AG10803 (cell line): ENCODE data around the gene TSPAN11.
"Not testable (repeated sequence)": the region's sequence is repeated elsewhere in the genome, so short reads cannot be mapped to it uniquely, and the experiment has no call there.

ENCODE experiments used
- DNase-seq: peaks from one replicate; pipeline ENCODE4 v3.0.0; 2010; ENCODE audit warnings: low read depth
- H3K4me3 ChIP-seq: 2 replicates; pipeline ENCODE4 v1.5.1; 2011; ENCODE audit warnings: mild to moderate bottlenecking, low read length, control low read depth
- TF ChIP-seq, protein P1 (sequence below): conservative IDR thresholded peaks from 2 replicates; pipeline ENCODE4 v1.5.1; 2011; ENCODE audit warnings: mild to moderate bottlenecking, low read length, control low read depth, inconsistent platforms

TSPAN11 gene

DNA sequence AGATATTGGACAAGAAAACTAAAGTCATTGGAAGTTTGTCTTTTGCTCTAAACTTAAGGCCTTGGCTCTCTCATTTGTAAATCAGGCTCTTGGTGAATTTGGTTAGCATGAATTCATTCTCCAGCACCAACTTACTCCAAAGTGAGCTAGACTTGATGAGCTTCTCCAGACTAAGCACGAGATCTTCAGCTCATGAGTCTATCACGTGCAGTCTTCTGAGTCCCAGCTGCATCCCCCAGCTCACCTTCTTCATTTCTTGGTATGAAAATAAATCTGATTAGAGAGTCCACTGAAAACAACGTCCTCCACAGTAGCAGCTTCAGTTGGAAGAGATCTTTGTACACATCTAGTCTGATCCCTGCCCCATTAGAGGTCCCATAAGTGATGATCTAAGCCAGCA lies 94.6 kb downstream of the TSPAN11 start:
- DNase-seq = no peak
- no peak overlapping the region for H3K4me3 ChIP-seq
- TF ChIP-seq, protein P1, sequence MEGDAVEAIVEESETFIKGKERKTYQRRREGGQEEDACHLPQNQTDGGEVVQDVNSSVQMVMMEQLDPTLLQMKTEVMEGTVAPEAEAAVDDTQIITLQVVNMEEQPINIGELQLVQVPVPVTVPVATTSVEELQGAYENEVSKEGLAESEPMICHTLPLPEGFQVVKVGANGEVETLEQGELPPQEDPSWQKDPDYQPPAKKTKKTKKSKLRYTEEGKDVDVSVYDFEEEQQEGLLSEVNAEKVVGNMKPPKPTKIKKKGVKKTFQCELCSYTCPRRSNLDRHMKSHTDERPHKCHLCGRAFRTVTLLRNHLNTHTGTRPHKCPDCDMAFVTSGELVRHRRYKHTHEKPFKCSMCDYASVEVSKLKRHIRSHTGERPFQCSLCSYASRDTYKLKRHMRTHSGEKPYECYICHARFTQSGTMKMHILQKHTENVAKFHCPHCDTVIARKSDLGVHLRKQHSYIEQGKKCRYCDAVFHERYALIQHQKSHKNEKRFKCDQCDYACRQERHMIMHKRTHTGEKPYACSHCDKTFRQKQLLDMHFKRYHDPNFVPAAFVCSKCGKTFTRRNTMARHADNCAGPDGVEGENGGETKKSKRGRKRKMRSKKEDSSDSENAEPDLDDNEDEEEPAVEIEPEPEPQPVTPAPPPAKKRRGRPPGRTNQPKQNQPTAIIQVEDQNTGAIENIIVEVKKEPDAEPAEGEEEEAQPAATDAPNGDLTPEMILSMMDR = no peak

DNA sequence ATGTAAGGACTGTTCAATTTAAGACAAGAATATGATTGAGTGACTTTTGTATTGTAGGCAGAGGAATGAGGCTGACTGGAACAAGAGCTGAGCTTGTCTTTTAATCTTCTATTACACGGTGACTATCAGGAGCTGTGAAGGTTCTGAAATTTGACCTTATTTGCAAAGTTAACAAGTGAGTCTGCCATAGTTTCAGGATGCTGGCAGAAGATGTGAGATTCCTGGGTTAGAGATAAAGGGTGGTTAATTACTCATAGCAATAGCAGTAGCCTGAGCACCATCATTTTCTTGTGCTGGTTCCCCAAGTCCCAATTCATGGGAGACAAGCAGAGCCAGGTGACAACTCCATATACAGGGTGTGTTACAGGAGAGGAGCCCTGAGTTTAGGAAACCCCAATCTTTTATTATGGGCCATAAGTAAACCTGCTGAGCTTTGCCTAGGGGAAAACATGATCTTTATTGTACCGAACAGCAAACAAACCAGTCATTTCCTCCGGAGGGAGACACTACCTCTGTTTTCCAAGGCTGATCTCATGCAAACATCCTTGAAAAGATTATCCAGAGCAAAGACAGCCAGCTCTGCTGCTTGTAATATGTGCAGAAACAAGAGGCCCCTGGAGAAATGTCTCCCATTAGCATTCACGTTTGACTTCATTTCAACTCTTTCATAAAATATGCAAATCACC lies 95.4 kb downstream of the TSPAN11 start:
- H3K4me3 ChIP-seq = no peak overlapping the region
- DNase-seq = no peak
- TF ChIP-seq, protein P1 = no peak

- TF ChIP-seq, protein P1 = no peak
- DNase-seq = no peak
- no peak overlapping the region for H3K4me3 ChIP-seq
These were observed 96.8 kb downstream of the TSPAN11 start for GRCh38 chr12:31023271-31023724.

DNA sequence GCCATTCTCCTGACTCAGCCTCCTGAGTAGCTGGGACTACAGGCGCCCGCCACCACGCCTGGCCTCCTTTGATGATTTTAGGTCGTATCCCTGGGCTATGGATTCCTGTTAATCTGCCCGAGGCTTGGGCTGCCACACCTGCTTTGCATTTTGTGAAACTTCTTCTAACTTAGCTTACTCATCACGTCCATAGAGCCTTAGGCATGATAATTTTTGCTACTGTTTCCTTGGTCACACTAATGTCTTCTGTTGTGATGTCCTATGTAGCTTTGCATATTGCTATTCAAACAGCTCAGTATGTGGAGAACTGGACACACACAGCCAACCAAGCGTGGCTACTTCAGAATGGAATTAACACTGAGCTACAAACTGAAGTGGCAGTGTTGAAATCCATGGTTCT lies 99.7 kb downstream of the TSPAN11 start:
- H3K4me3 ChIP-seq = no peak overlapping the region
- TF ChIP-seq, protein P1 = no peak
- no peak for DNase-seq

- not testable (repeated sequence) for H3K4me3 ChIP-seq, DNase-seq
These were observed 100.5 kb downstream of the TSPAN11 start for GRCh38 chr12:31027006-31027405.

GRCh38 chr12:31029468-31029867 lies 102.9 kb downstream of the TSPAN11 start:
- TF ChIP-seq, protein P1 = no peak
- no peak for DNase-seq
- H3K4me3 ChIP-seq = no peak overlapping the region

DNA sequence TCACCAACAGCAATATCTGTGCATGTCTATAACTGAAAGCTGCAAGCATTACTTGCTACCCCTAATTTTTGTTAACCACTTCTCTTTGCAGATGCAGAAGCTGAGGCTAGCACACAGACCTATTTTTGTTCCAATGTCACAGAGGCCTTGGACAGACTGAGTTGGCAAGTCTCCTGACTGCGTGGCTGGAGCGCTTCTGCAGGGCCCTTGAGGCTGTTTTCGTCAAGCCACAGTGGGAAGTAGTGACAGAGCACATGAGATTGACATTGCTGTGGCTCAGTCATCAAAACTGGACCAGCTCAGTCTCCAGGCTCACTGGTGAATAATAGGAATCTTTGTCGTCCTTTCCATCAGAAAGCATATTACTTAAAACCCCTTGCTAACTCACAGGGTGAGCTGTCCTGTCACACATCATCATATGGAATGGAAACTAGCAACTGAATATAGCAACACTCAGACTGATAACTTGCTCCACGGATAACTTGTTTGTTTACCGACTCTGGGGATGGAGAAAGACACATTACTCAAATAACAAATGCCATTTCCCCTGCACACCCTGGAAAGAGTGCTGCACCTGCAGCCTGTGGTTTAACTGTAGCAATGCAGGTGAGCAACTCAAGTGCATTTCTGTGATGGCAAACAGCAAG lies 103.5 kb downstream of the TSPAN11 start:
- TF ChIP-seq, protein P1 = no peak
- DNase-seq = no peak
- H3K4me3 ChIP-seq = no peak overlapping the region
